Stomach (tissue), 9 donors: ENCODE results near the gene SMIM30. TPM values are rescaled to one million over a fixed set of nuclear protein-coding genes. Genes with fewer than 3 reads are reported as not detected.
"Not testable (repeated sequence)": the region's sequence is repeated elsewhere in the genome, so short reads cannot be mapped to it uniquely, and the experiment has no call there.

Experiments used
- DNase-seq, 2 donors: peaks; one replicate each; pipeline versions ENCODE4 v3.0.0 to v3.0.0-alpha.2; 2013 to 2019
- H3K27ac ChIP-seq, 5 donors: fragments of 200-600 bp in 4 of 5; sonication (generic) in 4 of 5; one replicate each; pipeline ENCODE4 v1.5.1; 2013 to 2019; ENCODE audit warnings: mild to moderate bottlenecking in 1 of 5, moderate library complexity in 1 of 5
- H3K27me3 ChIP-seq, 3 donors: fragments of 200-600 bp; sonication (generic); one replicate each; pipeline ENCODE4 v1.5.1; 2017 to 2019; ENCODE audit warnings: mixed run types in 1 of 3
- H3K36me3 ChIP-seq, 4 donors: fragments of 200-600 bp; sonication (generic); 1 replicate in 3 of 4; 2 replicates in 1 of 4; pipeline ENCODE4 v1.5.1; 2016 to 2019
- H3K4me1 ChIP-seq, 4 donors: fragments of 200-600 bp; sonication (generic); one replicate each; pipeline ENCODE4 v1.5.1; 2016 to 2019
- H3K4me3 ChIP-seq, 4 donors: fragments of 200-600 bp; sonication (generic) in 3 of 4; one replicate each; pipeline ENCODE4 v1.5.1; 2016 to 2019; ENCODE audit warnings: mild to moderate bottlenecking in 1 of 4
- H3K9me3 ChIP-seq, 4 donors: fragments of 200-600 bp; sonication (generic); one replicate each; pipeline ENCODE4 v1.5.1; 2016 to 2019
- EP300 ChIP-seq: sonication (generic); formaldehyde crosslinking; IDR thresholded peaks from one replicate; pipeline ENCODE4 v1.6.1; 2017; ENCODE audit warnings: antibody characterized with exemption
- POLR2A ChIP-seq, 4 donors: fragments of 450-650 bp; IDR thresholded peaks; one replicate each; pipeline ENCODE4 v1.6.1; 2016; ENCODE audit warnings: antibody characterized with exemption in 4 of 4, control low read depth in 2 of 4, mild to moderate bottlenecking in 1 of 4, moderate library complexity in 1 of 4
- POLR2AphosphoS5 ChIP-seq, 3 donors: sonication (generic); formaldehyde crosslinking; IDR thresholded peaks; one replicate each; pipeline ENCODE4 v1.6.1; 2016; ENCODE audit warnings: antibody characterized with exemption in 3 of 3
- WGBS, 5 donors: extraction: QIAGEN DNeasy Blood & Tissue Kit in 3 of 5; methylation state at CpG; one replicate each; pipeline versions ENCODE4 v1.1.5 to v1.1.7; 2013 to 2018; 5-methylcytosine and 5-hydroxymethylcytosine counted together
- intact Hi-C: fragments of 100-400 bp; cut with DNase I; formaldehyde crosslinking; loops from one replicate; pipeline ENCODE4 v1.15.1; 2023; ENCODE audit warnings: low total_unique reads
- polyA plus RNA-seq, 3 donors: library from polyadenylated mRNA; stranded (reverse); fragments of 200-250 nt; gene quantifications; one replicate each; pipeline ENCODE4 v1.2.3, GENCODE V29; 2013
- total RNA-seq, 5 donors: library from RNA; depleted of rRNA; stranded (reverse); fragments of >200 nt; gene quantifications; one replicate each; pipeline versions ENCODE4 v1.1.0 to v1.2.3, GENCODE V29; 2014 to 2016
- TF ChIP-seq, protein P1 (sequence below), 7 experiments: fragments of 450-650 bp in 4 of 7; fragments of 200-600 bp in 3 of 7; sonication (generic) in 3 of 7; IDR thresholded peaks; one replicate each; pipeline ENCODE4 v1.5.1; 2016 to 2019; ENCODE audit warnings: antibody characterized with exemption in 7 of 7, control low read depth in 2 of 7, mild to moderate bottlenecking in 1 of 7
- donor health status: healthy with polysubstance abuse.
- donor health status: Bipolar disorder and iron deficiency.
- donor health status: healthy.

SMIM30 gene
- total and polyA plus RNA-seq, 8 donors: 14.6 to 144 (median 59.7) TPM; not detected in 1

DNA sequence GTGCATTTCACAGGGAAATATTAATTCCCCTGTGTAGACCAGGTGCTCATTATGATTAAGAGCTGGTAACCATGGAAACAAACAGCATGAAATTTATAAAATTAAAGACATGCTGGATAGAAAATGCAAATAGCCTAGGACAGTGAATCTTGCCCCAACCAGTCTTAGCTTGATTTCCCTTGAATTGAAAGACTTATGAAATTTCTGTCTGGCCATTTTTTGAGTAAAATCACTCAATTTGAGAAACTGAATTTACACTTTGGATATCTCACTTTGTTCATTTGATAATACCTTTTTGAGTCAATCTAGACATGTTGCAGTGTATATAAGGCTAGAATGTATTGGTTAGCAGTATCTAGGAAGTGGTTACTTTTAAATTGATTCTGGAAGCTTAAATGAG, 4.4 kb upstream of the SMIM30 start:
- intact Hi-C loops: no loop called here
- Histone ChIP-seq H3K36me3 (no peaks in the 10 kb centered on the region), H3K4me3 (no peak overlapping the region), H3K27ac (no peak overlapping the region), H3K4me1 (peaks cover under 1 to 12% (median 5%) of the 10 kb centered on the region in 4 donors), H3K27me3 (no peaks in the 10 kb centered on the region), H3K9me3 (no peaks in the 10 kb centered on the region)
- DNase-seq: no peak
- TF ChIP-seq, protein P1, sequence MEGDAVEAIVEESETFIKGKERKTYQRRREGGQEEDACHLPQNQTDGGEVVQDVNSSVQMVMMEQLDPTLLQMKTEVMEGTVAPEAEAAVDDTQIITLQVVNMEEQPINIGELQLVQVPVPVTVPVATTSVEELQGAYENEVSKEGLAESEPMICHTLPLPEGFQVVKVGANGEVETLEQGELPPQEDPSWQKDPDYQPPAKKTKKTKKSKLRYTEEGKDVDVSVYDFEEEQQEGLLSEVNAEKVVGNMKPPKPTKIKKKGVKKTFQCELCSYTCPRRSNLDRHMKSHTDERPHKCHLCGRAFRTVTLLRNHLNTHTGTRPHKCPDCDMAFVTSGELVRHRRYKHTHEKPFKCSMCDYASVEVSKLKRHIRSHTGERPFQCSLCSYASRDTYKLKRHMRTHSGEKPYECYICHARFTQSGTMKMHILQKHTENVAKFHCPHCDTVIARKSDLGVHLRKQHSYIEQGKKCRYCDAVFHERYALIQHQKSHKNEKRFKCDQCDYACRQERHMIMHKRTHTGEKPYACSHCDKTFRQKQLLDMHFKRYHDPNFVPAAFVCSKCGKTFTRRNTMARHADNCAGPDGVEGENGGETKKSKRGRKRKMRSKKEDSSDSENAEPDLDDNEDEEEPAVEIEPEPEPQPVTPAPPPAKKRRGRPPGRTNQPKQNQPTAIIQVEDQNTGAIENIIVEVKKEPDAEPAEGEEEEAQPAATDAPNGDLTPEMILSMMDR (IDR thresholded peaks at IDR 0.05): no peak
- TF ChIP-seq EP300: no peak
- TF ChIP-seq POLR2A (IDR thresholded peaks at IDR 0.05): no peak
- no peak for TF ChIP-seq POLR2AphosphoS5 (IDR thresholded peaks at IDR 0.05)

DNA sequence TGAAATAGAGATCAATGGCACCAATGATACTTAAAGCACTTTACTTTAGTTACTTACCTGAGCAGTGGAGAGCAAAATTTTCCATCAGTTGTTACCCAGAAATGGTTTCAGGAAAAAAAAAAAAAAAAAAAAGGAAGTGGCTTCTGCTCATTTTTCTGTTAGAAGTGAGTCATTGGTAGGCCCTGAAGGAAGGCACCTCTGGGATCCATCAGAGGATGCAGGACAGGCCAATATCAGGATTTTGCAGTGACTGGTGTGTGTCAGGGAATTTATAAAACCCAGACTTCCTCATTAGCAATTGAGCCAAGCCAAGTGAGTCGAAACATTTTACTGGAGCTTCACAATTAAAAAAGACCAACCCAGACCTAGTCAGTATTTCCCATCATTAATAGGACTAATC, 2.3 kb upstream of the SMIM30 start:
- WGBS, 5 donors: 85 to 95% (median 92%) methylated on average over 1 of the region's 1 CpG
- DNase-seq: no peak
- intact Hi-C loops: no loop called here

DNA sequence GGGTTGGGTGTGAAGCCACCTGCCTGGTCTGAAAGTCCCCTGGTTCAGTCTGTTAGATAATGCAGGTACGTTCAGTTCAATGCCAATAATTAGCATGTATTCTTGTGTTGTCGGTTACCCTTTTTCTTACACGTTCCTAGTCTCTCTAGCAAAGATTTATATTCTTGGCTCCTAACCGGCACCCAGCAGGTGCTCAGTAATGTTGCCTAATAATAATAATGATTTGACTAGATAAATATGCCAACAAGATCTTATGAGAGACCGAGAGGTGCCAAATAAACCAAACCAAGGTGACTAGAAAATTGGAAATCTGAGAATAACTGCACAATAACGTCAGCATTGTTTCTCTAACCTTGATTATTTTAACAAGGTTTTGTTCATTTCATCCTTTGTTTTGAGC, 1.1 kb upstream of the SMIM30 start:
- Histone ChIP-seq H3K27me3 (no peaks in the 10 kb centered on the region), H3K27ac (no peak overlapping the region), H3K4me3 (no peak overlapping the region), H3K4me1 (peaks cover 6 to 19% (median 12%) of the 10 kb centered on the region in 4 donors), H3K9me3 (no peaks in the 10 kb centered on the region), H3K36me3 (peaks cover 0 to 15% (median 6%) of the 10 kb centered on the region in 4 donors)
- TF ChIP-seq, protein P1 (IDR thresholded peaks at IDR 0.05): no peak
- TF ChIP-seq POLR2AphosphoS5 (IDR thresholded peaks at IDR 0.05) (no peak), POLR2A (IDR thresholded peaks at IDR 0.05) (no peak), EP300 (no peak)
- 76 to 87% (median 79%) methylated on average over 6 of the region's 6 CpGs for WGBS, 5 donors
- intact Hi-C loops: no loop called here
- no peak for DNase-seq

More for the DNA sequence above, 2.3 kb upstream of the SMIM30 start:
- Histone ChIP-seq H3K27me3 (no peaks in the 10 kb centered on the region), H3K9me3 (no peaks in the 10 kb centered on the region), H3K4me3 (no peak overlapping the region), H3K36me3 (peaks cover 0 to 8% (median under 1%) of the 10 kb centered on the region in 4 donors), H3K27ac (no peak overlapping the region), H3K4me1 (peaks cover 6 to 19% (median 12%) of the 10 kb centered on the region in 4 donors)
- no peak for TF ChIP-seq EP300

DNA sequence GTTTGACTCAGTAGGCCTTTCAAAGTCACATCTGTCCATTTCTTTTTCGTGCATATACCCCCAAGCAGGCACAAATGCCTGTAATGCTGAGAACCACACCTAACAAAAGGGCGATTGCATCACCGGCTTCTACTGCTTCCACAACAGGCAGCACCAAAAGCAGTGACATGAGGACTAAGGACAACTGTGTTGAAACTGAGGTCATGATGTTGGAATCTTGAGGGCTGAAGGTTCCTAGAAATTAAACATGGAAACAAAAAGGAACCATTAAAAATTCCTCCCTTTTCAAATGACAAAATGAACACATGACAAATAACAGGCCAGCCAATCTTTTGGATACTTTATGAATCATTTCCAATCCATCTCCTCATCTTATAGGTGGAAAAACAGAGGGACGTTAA, 980 bp downstream of the SMIM30 start:
- intact Hi-C loops, DNase-seq, H3K9me3 ChIP-seq, H3K27me3 ChIP-seq: not testable (repeated sequence)
- Histone ChIP-seq H3K4me3 (peak overlapping the region in 3 of 4 donors; percentile 55 to 65 (median 58)), H3K36me3 (peaks cover 0 to 20% (median 16%) of the 10 kb centered on the region in 4 donors), H3K4me1 (peaks cover 6 to 19% (median 12%) of the 10 kb centered on the region in 4 donors), H3K27ac (peak overlapping the region in 1 of 5 donors; percentile 72)
- 75 to 81% (median 79%) methylated on average over 4 of the region's 4 CpGs for WGBS, 5 donors

DNA sequence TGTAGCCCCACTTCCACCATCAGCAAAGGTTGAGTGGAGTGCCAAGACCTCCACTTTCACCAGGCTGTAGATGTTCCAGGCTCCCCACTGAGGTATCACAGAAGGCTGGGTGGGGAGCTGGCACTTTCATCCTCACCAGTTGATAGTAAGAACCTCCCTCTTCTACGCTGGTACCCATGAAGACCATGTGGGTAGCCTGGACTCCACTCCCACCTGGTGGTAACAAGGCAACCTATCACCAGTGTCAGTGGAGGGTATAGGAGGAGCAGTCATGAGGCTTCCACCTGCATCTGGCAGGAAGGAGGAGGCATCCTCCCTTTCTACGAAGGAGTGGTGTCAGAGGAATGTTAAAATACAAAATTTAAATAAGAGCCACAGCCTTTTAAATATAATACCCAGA, 4.4 kb downstream of the SMIM30 start:
- peaks cover 0 to 20% (median 16%) of the 10 kb centered on the region in 4 donors for H3K36me3 ChIP-seq
- no peaks in the 10 kb centered on the region for H3K27me3 ChIP-seq
- H3K9me3 ChIP-seq: no peaks in the 10 kb centered on the region
- peaks cover 6 to 13% (median 10%) of the 10 kb centered on the region in 4 donors for H3K4me1 ChIP-seq
- TF ChIP-seq POLR2AphosphoS5 (IDR thresholded peaks at IDR 0.05): no peak
- no peak for TF ChIP-seq POLR2A (IDR thresholded peaks at IDR 0.05)
- no peak overlapping the region for H3K4me3 ChIP-seq
- no peak overlapping the region for H3K27ac ChIP-seq
- DNase-seq: peak in 1 of 2 donors; percentile 36
- WGBS, 5 donors: 72 to 85% (median 80%) methylated on average over 2 of the region's 2 CpGs
- intact Hi-C loops: no loop called here

DNA sequence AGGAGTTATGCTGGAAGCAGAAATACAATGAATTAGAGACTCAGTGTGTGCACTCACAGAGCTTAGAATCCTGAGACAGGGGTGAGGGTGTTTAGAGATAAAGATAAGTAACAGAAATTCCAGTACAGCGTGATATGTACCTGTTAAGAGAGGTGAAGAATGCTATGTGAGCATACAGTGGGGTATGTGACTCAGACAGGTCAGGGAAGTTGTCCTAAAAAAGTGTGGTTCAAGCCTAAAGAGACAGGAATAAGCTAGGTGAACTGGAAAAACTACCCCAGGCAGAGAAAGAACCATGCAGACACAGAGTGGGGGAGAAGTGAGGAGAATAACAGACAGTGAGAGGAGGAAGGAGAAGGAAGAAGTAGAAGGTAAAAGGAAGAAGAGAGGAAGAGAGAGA, 8.6 kb downstream of the SMIM30 start:
- WGBS, 5 donors: 21 to 76% (median 55%) methylated on average over 1 of the region's 1 CpG
- DNase-seq: no peak
- H3K27ac ChIP-seq: no peak overlapping the region
- intact Hi-C loops: no loop called here
- H3K36me3 ChIP-seq: peaks cover 0 to 13% (median 7%) of the 10 kb centered on the region in 4 donors
- TF ChIP-seq, protein P1 (IDR thresholded peaks at IDR 0.05): no peak
- TF ChIP-seq POLR2A (IDR thresholded peaks at IDR 0.05) (no peak), POLR2AphosphoS5 (IDR thresholded peaks at IDR 0.05) (no peak), EP300 (no peak)
- H3K9me3 ChIP-seq: no peaks in the 10 kb centered on the region
- no peak overlapping the region for H3K4me3 ChIP-seq
- H3K4me1 ChIP-seq: no peaks in the 10 kb centered on the region
- no peaks in the 10 kb centered on the region for H3K27me3 ChIP-seq
